Neural crest cell (in vitro differentiated cells): ENCODE results near the gene RPL22L1. TPM values are rescaled to one million over a fixed set of nuclear protein-coding genes. Genes with fewer than 3 reads are reported as not detected.
"Not testable (repeated sequence)": the region's sequence is repeated elsewhere in the genome, so short reads cannot be mapped to it uniquely, and the experiment has no call there.

Experiments used
- DNase-seq: peaks from one replicate; pipeline ENCODE4 v3.0.0; 2021; ENCODE audit warnings: low read depth, mixed read lengths, low spot score
- H3K27ac Mint-ChIP-seq: one replicate; pipeline ENCODE4 v1.8.0; 2021; ENCODE audit warnings: mild to moderate bottlenecking, mixed read lengths; ENCODE audit not compliant: unreplicated experiment
- H3K27me3 Mint-ChIP-seq: 2 replicates; pipeline ENCODE4 v1.8.0; 2021; ENCODE audit warnings: low read depth, mild to moderate bottlenecking, mixed read lengths
- H3K36me3 Mint-ChIP-seq: 2 replicates; pipeline ENCODE4 v1.8.0; 2021; ENCODE audit warnings: low read depth, mild to moderate bottlenecking, mixed read lengths
- H3K4me1 Mint-ChIP-seq: 2 replicates; pipeline ENCODE4 v1.8.0; 2021; ENCODE audit warnings: mixed read lengths
- H3K4me3 Mint-ChIP-seq: one replicate; pipeline ENCODE4 v1.8.0; 2021; ENCODE audit warnings: mild to moderate bottlenecking, mixed read lengths
- H3K9me3 Mint-ChIP-seq: 2 replicates; pipeline ENCODE4 v1.8.0; 2021; ENCODE audit warnings: mixed read lengths
- CTCF ChIP-seq: fragments of 200-600 bp; sonication (generic); conservative IDR thresholded peaks from 2 replicates; pipeline ENCODE4 v1.5.0; 2021; ENCODE audit warnings: antibody characterized with exemption, mild to moderate bottlenecking
- total RNA-seq: library from RNA; stranded (reverse); gene quantifications from 2 replicates; pipeline ENCODE4 v1.2.1, GENCODE V29; 2021

Gene RPL22L1
- total RNA-seq, 1 donor from 2014 or later: 89.6 TPM

GRCh38 chr3:170903123-170903522, 33.1 kb upstream of the RPL22L1 start:
- no peak for TF ChIP-seq CTCF
- no peak for DNase-seq
- peaks cover 17% of the 10 kb centered on the region for H3K36me3 Mint-ChIP-seq
- H3K27ac Mint-ChIP-seq: no peak overlapping the region
- H3K9me3 Mint-ChIP-seq: peaks cover 2% of the 10 kb centered on the region
- H3K4me1 Mint-ChIP-seq: peaks cover 15% of the 10 kb centered on the region
- H3K27me3 Mint-ChIP-seq: peaks cover 2% of the 10 kb centered on the region
- no peak overlapping the region for H3K4me3 Mint-ChIP-seq

GRCh38 chr3:170899455-170899854, 29.5 kb upstream of the RPL22L1 start:
- Mint-ChIP-seq H3K4me3 (no peak overlapping the region), H3K4me1 (no peaks in the 10 kb centered on the region), H3K36me3 (peaks cover 35% of the 10 kb centered on the region), H3K27me3 (no peaks in the 10 kb centered on the region), H3K9me3 (peaks cover 7% of the 10 kb centered on the region), H3K27ac (no peak overlapping the region)
- TF ChIP-seq CTCF: no peak
- DNase-seq: no peak

- DNase-seq: no peak
- Mint-ChIP-seq H3K27ac (no peak overlapping the region), H3K9me3 (peaks cover 7% of the 10 kb centered on the region), H3K4me3 (no peak overlapping the region), H3K36me3 (peaks cover 32% of the 10 kb centered on the region), H3K4me1 (no peaks in the 10 kb centered on the region), H3K27me3 (no peaks in the 10 kb centered on the region)
- no peak for TF ChIP-seq CTCF
These were observed 28.0 kb upstream of the RPL22L1 start for GRCh38 chr3:170897978-170898377.

GRCh38 chr3:170897199-170897598, 27.2 kb upstream of the RPL22L1 start:
- peaks cover 32% of the 10 kb centered on the region for H3K36me3 Mint-ChIP-seq
- not testable (repeated sequence) for H3K9me3 Mint-ChIP-seq, DNase-seq, H3K4me1 Mint-ChIP-seq, H3K27ac Mint-ChIP-seq, H3K4me3 Mint-ChIP-seq, H3K27me3 Mint-ChIP-seq

- no peak for DNase-seq
- H3K27me3 Mint-ChIP-seq: no peaks in the 10 kb centered on the region
- no peak overlapping the region for H3K27ac Mint-ChIP-seq
- H3K4me3 Mint-ChIP-seq: no peak overlapping the region
- TF ChIP-seq CTCF: no peak
- peaks cover 7% of the 10 kb centered on the region for H3K9me3 Mint-ChIP-seq
- peaks cover 29% of the 10 kb centered on the region for H3K36me3 Mint-ChIP-seq
- no peaks in the 10 kb centered on the region for H3K4me1 Mint-ChIP-seq
These were observed 26.8 kb upstream of the RPL22L1 start for GRCh38 chr3:170896781-170897180.

- peaks cover 30% of the 10 kb centered on the region for H3K36me3 Mint-ChIP-seq
- not testable (repeated sequence) for DNase-seq, H3K27ac Mint-ChIP-seq, H3K27me3 Mint-ChIP-seq, H3K9me3 Mint-ChIP-seq, H3K4me1 Mint-ChIP-seq, H3K4me3 Mint-ChIP-seq
These were observed 26.3 kb upstream of the RPL22L1 start for GRCh38 chr3:170896333-170896732.

GRCh38 chr3:170893895-170894294, 23.9 kb upstream of the RPL22L1 start:
- H3K9me3 Mint-ChIP-seq: peaks cover 7% of the 10 kb centered on the region
- H3K36me3 Mint-ChIP-seq: peaks cover 29% of the 10 kb centered on the region
- no peak overlapping the region for H3K27ac Mint-ChIP-seq
- TF ChIP-seq CTCF: no peak
- DNase-seq: no peak
- no peaks in the 10 kb centered on the region for H3K27me3 Mint-ChIP-seq
- H3K4me3 Mint-ChIP-seq: no peak overlapping the region
- H3K4me1 Mint-ChIP-seq: no peaks in the 10 kb centered on the region
